ENCODE measurements around the gene SUSD2.
"Not testable (repeated sequence)": the region's sequence is repeated elsewhere in the genome, so short reads cannot be mapped to it uniquely, and the experiment has no call there.

SUSD2 gene

GRCh38 chr22:24181088-24181995 is at the start of gene SUSD2:
SUSD2 (plus strand) TSS chr22:24181487; CDS start chr22:24181520, 33 bp downstream.
- no peak for DNase-seq (ENCODE audit: extremely low read depth in 1 of 2, low read depth in 1 of 2)

DNA sequence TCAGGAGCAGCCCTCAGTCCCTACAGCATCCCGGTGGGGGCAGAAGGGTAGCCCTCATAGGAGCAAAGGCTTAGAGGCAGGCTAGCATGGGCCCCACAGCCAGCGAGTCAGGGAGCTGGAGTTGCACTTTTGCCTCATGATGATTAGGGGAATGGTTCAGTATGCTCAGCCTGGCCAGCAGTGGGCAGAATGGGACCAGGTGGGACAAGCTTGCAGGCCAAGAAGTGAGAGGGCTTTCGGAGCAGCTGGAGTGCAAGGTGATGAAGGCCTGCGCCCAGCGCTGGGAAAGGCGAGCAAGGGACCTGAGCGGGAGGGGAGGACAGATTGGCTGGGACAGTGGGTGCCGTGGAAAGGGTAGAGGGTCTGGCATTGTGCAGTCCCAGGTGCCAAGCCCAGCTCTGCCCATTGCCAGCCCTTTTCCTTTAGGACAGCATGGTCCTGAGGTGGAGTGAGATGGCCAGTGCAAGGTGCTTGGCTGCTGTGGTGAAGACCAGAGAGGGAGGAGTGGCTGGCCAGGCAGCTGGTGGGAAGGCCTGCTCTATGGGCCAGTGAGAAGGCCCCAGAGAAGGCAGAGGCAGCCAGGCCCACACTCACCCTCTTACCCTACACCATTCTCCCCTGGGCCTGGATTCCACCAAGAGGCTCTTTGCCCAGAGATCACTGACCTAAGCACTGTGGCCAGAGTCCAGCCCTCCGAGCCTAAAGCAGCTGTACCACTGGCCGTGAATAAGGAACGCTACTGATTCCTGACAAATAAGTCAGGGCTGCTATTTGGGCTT is 47.9 kb upstream of the SUSD2 start:
- DNase-seq (ENCODE audit: extremely low read depth in 1 of 2, low read depth in 1 of 2): no peak

GRCh38 chr22:24134090-24134846 is 47.0 kb upstream of the SUSD2 start:
- peak; percentile 67 to 82 for DNase-seq (ENCODE audit: extremely low read depth in 1 of 2, low read depth in 1 of 2)

GRCh38 chr22:24136533-24136932 is 44.8 kb upstream of the SUSD2 start:
- not testable (repeated sequence) for DNase-seq (ENCODE audit: extremely low read depth in 1 of 2, low read depth in 1 of 2)

GRCh38 chr22:24137595-24137994 is 43.7 kb upstream of the SUSD2 start:
- no peak for DNase-seq (ENCODE audit: extremely low read depth in 1 of 2, low read depth in 1 of 2)

GRCh38 chr22:24138649-24139420 is 42.5 kb upstream of the SUSD2 start:
- DNase-seq (ENCODE audit: extremely low read depth in 1 of 2, low read depth in 1 of 2): no peak

GRCh38 chr22:24140357-24140756 is 40.9 kb upstream of the SUSD2 start:
- DNase-seq (ENCODE audit: extremely low read depth in 1 of 2, low read depth in 1 of 2): no peak

GRCh38 chr22:24141586-24141985 is 39.7 kb upstream of the SUSD2 start:
- DNase-seq (ENCODE audit: extremely low read depth in 1 of 2, low read depth in 1 of 2): no peak

GRCh38 chr22:24142241-24142640 is 39.0 kb upstream of the SUSD2 start:
- DNase-seq (ENCODE audit: extremely low read depth in 1 of 2, low read depth in 1 of 2): no peak

DNA sequence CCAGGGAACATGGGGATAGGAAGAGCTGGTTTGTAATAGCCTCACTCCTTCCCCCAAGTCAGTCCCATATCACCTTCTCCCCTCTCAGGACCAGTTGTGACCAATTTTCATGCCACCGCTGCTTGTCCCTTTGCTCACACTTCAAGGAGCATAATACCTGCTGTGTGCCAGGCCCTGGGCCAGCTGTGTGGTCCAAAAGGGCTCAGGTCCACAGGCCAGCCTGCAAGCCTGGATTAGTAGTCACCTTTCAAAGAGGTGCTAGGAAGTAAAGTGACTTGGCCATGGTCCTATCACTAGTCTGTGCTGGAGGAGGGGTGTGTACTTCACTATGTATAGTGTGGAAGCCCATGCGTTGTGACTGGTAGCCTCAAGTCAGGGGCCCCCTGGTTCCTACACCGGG is 38.5 kb upstream of the SUSD2 start:
- DNase-seq (ENCODE audit: extremely low read depth in 1 of 2, low read depth in 1 of 2): no peak

DNA sequence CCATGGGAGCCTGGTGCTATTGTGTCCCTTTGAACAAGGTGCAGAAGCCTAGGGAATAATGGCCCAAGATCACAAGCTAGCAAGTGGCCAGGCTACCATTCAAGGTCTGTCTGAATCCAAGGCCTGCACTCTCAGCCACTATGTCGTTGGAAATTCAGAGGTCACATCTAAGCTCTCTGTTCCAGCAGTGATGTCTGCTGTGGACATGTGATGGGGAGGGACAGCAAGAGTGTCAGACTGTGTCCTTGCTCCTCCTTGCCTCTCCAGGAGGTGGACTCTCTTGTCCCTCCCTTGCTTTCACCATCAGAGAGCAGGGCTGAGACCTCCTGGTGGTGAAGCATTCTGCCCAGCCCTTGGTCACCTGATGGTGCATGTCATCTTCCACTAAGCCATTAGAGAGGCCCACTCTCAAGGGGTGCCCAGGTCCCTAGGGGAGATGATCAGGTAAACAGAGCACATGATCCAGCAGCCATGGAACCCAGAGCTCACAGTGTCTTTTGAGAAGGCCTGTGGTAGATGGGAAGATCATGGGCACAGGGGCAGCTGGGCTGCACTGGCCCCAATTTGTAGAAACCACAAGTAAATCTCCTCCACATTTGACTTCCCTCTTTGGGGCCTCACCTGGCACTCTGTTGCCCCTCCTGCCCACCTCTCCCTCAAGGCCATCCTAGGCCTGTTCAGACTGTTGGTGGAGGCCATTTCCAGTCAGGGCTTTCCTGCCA is 37.1 kb upstream of the SUSD2 start:
- no peak for DNase-seq (ENCODE audit: extremely low read depth in 1 of 2, low read depth in 1 of 2)

DNA sequence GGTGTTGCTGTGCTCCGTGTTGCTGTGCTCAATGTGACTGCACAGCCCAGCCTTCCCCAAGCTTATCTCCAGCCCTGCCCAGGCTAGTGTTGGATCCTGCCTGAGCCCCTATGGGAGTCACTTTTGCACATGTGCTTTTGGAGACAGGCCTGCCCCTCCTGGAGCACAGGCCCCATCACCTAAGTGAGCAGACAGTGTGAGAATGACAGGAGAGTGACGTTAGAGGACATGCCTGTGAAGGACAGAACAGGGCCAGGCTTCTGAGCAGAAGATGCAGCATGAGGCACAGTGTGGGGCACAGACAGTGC is 36.6 kb upstream of the SUSD2 start:
- no peak for DNase-seq (ENCODE audit: extremely low read depth in 1 of 2, low read depth in 1 of 2)

DNA sequence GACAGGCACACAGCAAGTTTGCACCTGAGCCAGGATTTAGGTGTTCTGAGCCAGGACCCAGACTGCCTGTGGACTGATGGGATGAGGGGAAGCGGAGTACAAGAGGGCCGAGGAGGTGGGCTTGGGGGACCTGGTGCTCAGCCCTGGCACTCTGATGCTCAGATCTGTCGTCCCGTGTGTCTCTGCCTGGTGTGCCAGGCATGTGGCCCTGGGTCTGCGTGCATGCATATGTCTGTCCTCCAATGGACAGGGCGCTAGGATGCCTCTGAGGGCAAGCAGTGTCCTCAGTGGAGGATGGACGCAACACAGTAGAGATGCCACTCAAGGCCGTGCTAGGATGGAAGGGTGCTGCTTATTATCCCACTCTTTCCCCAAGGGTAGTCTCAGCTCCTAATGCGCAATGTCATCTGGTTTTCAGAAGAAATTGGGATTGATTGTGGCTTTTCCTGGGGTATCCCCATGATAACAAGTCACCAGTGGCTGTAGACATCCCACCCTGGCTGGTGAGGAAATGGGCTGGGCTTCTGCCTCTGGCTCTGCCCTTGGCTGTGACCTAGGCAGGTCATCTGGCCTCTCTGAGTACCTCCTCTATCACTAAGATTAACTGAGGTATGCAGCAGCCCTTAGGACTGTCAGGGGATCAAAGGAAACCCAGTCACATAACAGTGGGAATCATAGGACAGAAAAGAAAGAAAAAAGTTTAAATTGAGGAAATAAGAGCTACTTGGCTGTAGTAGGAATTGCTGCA is 35.7 kb upstream of the SUSD2 start:
- DNase-seq (ENCODE audit: extremely low read depth in 1 of 2, low read depth in 1 of 2): no peak

- DNase-seq (ENCODE audit: extremely low read depth in 1 of 2, low read depth in 1 of 2): no peak
Observed at GRCh38 chr22:24146194-24146616, 35.1 kb upstream of the SUSD2 start.

DNA sequence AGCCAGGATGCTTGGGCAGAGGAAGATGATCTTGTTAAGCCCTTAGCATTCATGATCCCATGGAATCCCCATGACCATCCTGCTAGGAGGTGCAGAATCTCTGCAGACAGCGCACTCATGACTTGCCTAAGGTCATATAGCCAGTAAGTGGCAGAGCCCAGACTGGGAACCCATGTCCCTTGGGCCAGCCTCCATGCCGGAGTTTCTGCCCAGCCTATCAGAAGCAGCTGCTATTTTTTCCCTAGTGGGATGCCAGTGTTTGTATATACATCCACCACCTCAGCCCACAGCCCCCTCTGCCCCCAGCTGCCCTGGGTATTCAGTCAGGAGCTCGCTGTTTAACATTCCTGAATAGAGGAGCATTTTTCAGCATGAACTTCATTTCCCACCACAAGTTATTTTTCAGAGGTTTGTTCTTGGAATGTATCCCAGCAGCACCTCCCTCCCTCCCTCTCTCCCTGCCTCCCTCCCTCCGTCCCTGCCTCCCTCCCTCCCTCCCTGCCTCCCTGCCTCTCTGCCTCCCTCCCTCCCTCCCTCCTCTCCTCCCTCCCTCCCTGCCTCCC is 34.4 kb upstream of the SUSD2 start:
- no peak for DNase-seq (ENCODE audit: extremely low read depth in 1 of 2, low read depth in 1 of 2)

- no peak for DNase-seq (ENCODE audit: extremely low read depth in 1 of 2, low read depth in 1 of 2)
Observed at GRCh38 chr22:24147666-24148065, 33.6 kb upstream of the SUSD2 start.

- no peak for DNase-seq (ENCODE audit: extremely low read depth in 1 of 2, low read depth in 1 of 2)
Observed at GRCh38 chr22:24148266-24149197, 32.8 kb upstream of the SUSD2 start.

DNA sequence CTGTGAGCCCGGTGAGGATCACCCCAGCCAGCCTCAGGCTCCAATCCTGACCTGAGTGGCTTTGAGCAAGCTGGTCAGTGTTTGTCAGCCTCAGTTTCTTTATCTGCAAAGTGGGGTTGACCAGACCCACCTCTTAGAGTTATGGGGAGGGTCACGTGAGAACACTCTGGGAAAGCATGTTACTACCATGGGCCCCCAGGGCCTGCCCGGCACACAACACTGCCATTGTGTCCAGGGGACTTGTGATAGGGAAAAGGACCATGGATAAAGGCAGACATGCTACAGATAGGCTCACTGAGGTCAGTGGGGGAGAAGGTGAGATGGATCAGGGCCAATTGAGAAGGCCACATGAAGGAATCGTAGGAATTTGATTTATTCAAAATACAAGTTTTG is 32.1 kb upstream of the SUSD2 start:
- DNase-seq (ENCODE audit: extremely low read depth in 1 of 2, low read depth in 1 of 2): no peak
